Chondrocyte (in vitro differentiated cells): ENCODE results near the gene DNAAF8. TPM values are rescaled to one million over a fixed set of nuclear protein-coding genes. Genes with fewer than 3 reads are reported as not detected.

Experiments used
- DNase-seq: peaks from one replicate; pipeline ENCODE4 v3.0.0; 2021; ENCODE audit warnings: mixed read lengths, low spot score
- H3K27ac Mint-ChIP-seq: one replicate; pipeline ENCODE4 v1.8.0; 2021; ENCODE audit warnings: mild to moderate bottlenecking, moderate library complexity, mixed read lengths; ENCODE audit not compliant: unreplicated experiment
- H3K27me3 Mint-ChIP-seq: 2 replicates; pipeline ENCODE4 v1.8.0; 2021; ENCODE audit warnings: low read depth, mixed read lengths
- H3K36me3 Mint-ChIP-seq: 2 replicates; pipeline ENCODE4 v1.8.0; 2021; ENCODE audit warnings: low read depth, mixed read lengths
- H3K4me1 Mint-ChIP-seq: 2 replicates; pipeline ENCODE4 v1.8.0; 2021; ENCODE audit warnings: low read depth, mild to moderate bottlenecking, mixed read lengths
- H3K4me3 Mint-ChIP-seq: one replicate; pipeline ENCODE4 v1.8.0; 2021; ENCODE audit warnings: mild to moderate bottlenecking, moderate library complexity, mixed read lengths; ENCODE audit not compliant: unreplicated experiment
- H3K9me3 Mint-ChIP-seq: 2 replicates; pipeline ENCODE4 v1.8.0; 2021; ENCODE audit warnings: low read depth, mixed read lengths
- total RNA-seq: library from RNA; stranded (reverse); gene quantifications from 3 replicates; pipeline ENCODE4 v1.2.1, GENCODE V29; 2021
- TF ChIP-seq, protein P1 (sequence below): fragments of 200-600 bp; sonication (generic); IDR thresholded peaks from 2 replicates; pipeline ENCODE4 v1.5.0; 2021; ENCODE audit warnings: antibody characterized with exemption, mild to moderate bottlenecking, moderate library complexity

DNAAF8 gene
- total RNA-seq, 1 donor from 2014 or later = 2.2 TPM

DNA sequence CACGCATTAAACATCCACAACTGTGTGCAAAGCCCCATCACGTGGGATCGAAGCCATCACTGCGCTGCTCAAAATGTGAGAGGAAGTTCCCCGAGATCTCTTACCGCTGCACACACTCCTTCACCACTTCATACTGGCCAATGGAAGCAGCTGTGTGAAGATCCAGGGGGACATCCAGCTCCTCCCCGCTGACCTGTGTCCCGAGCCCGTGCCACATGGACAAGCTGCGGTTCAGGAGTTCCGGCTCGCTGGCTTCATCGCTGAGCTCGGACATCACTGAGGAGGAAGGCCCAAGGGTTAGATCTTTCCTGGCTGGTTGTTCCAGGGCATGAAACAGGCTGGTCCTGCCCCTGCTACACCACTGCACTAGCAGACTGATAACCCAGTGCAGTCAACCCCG lies 4.5 kb upstream of the DNAAF8 start:
- TF ChIP-seq, protein P1, sequence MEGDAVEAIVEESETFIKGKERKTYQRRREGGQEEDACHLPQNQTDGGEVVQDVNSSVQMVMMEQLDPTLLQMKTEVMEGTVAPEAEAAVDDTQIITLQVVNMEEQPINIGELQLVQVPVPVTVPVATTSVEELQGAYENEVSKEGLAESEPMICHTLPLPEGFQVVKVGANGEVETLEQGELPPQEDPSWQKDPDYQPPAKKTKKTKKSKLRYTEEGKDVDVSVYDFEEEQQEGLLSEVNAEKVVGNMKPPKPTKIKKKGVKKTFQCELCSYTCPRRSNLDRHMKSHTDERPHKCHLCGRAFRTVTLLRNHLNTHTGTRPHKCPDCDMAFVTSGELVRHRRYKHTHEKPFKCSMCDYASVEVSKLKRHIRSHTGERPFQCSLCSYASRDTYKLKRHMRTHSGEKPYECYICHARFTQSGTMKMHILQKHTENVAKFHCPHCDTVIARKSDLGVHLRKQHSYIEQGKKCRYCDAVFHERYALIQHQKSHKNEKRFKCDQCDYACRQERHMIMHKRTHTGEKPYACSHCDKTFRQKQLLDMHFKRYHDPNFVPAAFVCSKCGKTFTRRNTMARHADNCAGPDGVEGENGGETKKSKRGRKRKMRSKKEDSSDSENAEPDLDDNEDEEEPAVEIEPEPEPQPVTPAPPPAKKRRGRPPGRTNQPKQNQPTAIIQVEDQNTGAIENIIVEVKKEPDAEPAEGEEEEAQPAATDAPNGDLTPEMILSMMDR = no peak
- Mint-ChIP-seq H3K4me1 (peaks cover 9% of the 10 kb centered on the region), H3K9me3 (no peaks in the 10 kb centered on the region), H3K36me3 (peaks cover 14% of the 10 kb centered on the region), H3K4me3 (no peak overlapping the region), H3K27ac (no peak overlapping the region), H3K27me3 (no peaks in the 10 kb centered on the region)
- DNase-seq = peak; percentile 61

- H3K36me3 Mint-ChIP-seq = peaks cover 11% of the 10 kb centered on the region
- peaks cover 15% of the 10 kb centered on the region for H3K4me1 Mint-ChIP-seq
- H3K9me3 Mint-ChIP-seq = no peaks in the 10 kb centered on the region
- H3K27ac Mint-ChIP-seq = peak overlapping the region; percentile 74
- DNase-seq = no peak
- TF ChIP-seq, protein P1 = no peak
- H3K27me3 Mint-ChIP-seq = no peaks in the 10 kb centered on the region
- peak overlapping the region; percentile 92 for H3K4me3 Mint-ChIP-seq
Measured at GRCh38 chr16:4733211-4733742, 1.1 kb upstream of the DNAAF8 start.

DNA sequence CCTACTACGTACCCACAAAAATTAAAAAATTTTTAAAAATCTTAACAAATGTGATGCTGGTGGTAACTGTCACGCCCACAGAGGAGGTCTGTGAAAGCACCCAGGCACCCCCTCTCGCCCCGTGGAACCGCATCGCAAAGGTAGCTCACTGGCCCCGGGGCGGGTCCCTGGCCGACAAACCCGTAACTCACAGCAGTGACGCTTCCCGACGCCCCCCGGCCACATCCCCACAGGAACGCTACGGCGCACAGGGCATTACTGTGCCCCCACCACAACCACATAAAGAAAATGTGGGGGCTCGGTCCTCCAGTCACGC lies 632 bp upstream of the DNAAF8 start:
- peak overlapping the region; percentile 74 for H3K27ac Mint-ChIP-seq

GRCh38 chr16:4734730-4735535 lies 596 bp downstream of the DNAAF8 start:
- Mint-ChIP-seq H3K27me3 (no peaks in the 10 kb centered on the region), H3K4me3 (peak overlapping the region; percentile 92), H3K36me3 (peaks cover 4% of the 10 kb centered on the region), H3K9me3 (no peaks in the 10 kb centered on the region), H3K27ac (peak overlapping the region; percentile 89), H3K4me1 (peaks cover 15% of the 10 kb centered on the region)
- TF ChIP-seq, protein P1 = peak; percentile 9
- DNase-seq = peak; percentile 94

More for the DNA sequence above, 632 bp upstream of the DNAAF8 start:
- peak overlapping the region; percentile 92 for H3K4me3 Mint-ChIP-seq
- no peaks in the 10 kb centered on the region for H3K27me3 Mint-ChIP-seq
- H3K36me3 Mint-ChIP-seq = peaks cover 10% of the 10 kb centered on the region
- no peaks in the 10 kb centered on the region for H3K9me3 Mint-ChIP-seq
- H3K4me1 Mint-ChIP-seq = peaks cover 15% of the 10 kb centered on the region
- TF ChIP-seq, protein P1 = no peak
- no peak for DNase-seq

GRCh38 chr16:4736546-4736945 lies 2.2 kb downstream of the DNAAF8 start:
- no peak overlapping the region for H3K4me3 Mint-ChIP-seq
- DNase-seq = no peak
- TF ChIP-seq, protein P1 = no peak
- H3K27me3 Mint-ChIP-seq = no peaks in the 10 kb centered on the region
- H3K27ac Mint-ChIP-seq = no peak overlapping the region
- no peaks in the 10 kb centered on the region for H3K36me3 Mint-ChIP-seq
- no peaks in the 10 kb centered on the region for H3K9me3 Mint-ChIP-seq
- peaks cover 15% of the 10 kb centered on the region for H3K4me1 Mint-ChIP-seq
